NCI-H526 treated with DMSO at 0.1 percent for 48 hours (cell line): ENCODE measurements around the gene NCEH1.
"Not testable (repeated sequence)": the region's sequence is repeated elsewhere in the genome, so short reads cannot be mapped to it uniquely, and the experiment has no call there.

ENCODE experiments used
- DNase-seq: peaks from one replicate; lab custom pipeline; 2025; lab: John Stamatoyannopoulos, UW

The NCEH1 gene

GRCh38 chr3:172707030-172707429, 3.8 kb downstream of the NCEH1 start:
- DNase-seq = peak; percentile 11

- no peak for DNase-seq
Observed at GRCh38 chr3:172705170-172705569, 5.7 kb downstream of the NCEH1 start.

- DNase-seq = no peak
Observed at GRCh38 chr3:172704001-172704400, 6.9 kb downstream of the NCEH1 start.

GRCh38 chr3:172702731-172703130, 8.1 kb downstream of the NCEH1 start:
- DNase-seq = not testable (repeated sequence)

- no peak for DNase-seq
Observed at GRCh38 chr3:172702256-172702655, 8.6 kb downstream of the NCEH1 start.

- DNase-seq = peak; percentile 14
Observed at GRCh38 chr3:172701751-172702150, 9.1 kb downstream of the NCEH1 start.

- DNase-seq = no peak
Observed at GRCh38 chr3:172700936-172701455, 9.9 kb downstream of the NCEH1 start.

GRCh38 chr3:172700256-172700655, 10.6 kb downstream of the NCEH1 start:
- no peak for DNase-seq

- DNase-seq = no peak
Observed at GRCh38 chr3:172699031-172699430, 11.8 kb downstream of the NCEH1 start.

- no peak for DNase-seq
Observed at GRCh38 chr3:172698631-172699030, 12.2 kb downstream of the NCEH1 start.

- DNase-seq = no peak
Observed at GRCh38 chr3:172697558-172697957, 13.3 kb downstream of the NCEH1 start.

- DNase-seq = no peak
Observed at GRCh38 chr3:172696357-172696756, 14.5 kb downstream of the NCEH1 start.

GRCh38 chr3:172694573-172695246, 16.2 kb downstream of the NCEH1 start:
- no peak for DNase-seq

GRCh38 chr3:172692751-172693338, 18.0 kb downstream of the NCEH1 start:
- DNase-seq = no peak

- DNase-seq = no peak
Observed at GRCh38 chr3:172690936-172691335, 19.9 kb downstream of the NCEH1 start.

- DNase-seq = no peak
Observed at GRCh38 chr3:172688588-172688987, 22.3 kb downstream of the NCEH1 start.

- DNase-seq = no peak
Observed at GRCh38 chr3:172687501-172687900, 23.4 kb downstream of the NCEH1 start.

GRCh38 chr3:172685331-172686214, 25.3 kb downstream of the NCEH1 start:
- DNase-seq = no peak

- no peak for DNase-seq
Observed at GRCh38 chr3:172680684-172681083, 30.2 kb downstream of the NCEH1 start.

GRCh38 chr3:172679599-172679998, 31.3 kb downstream of the NCEH1 start:
- DNase-seq = no peak

GRCh38 chr3:172678068-172678467, 32.8 kb downstream of the NCEH1 start:
- peak; percentile 92 for DNase-seq

- DNase-seq = no peak
Observed at GRCh38 chr3:172676196-172676922, 34.5 kb downstream of the NCEH1 start.
